Posterior cingulate gyrus (tissue), 11 donors: Measurements from ENCODE around the gene COL3A1.

ENCODE experiments used
- DNase-seq, 10 donors: peaks; one replicate each; pipeline versions ENCODE4 v3.0.0 to v3.0.0-alpha.2; 2020 to 2021; ENCODE audit warnings: mixed read lengths in 3 of 10
- intact Hi-C: fragments of 100-400 bp; cut with DNase I; formaldehyde crosslinking; loops from one replicate; pipeline ENCODE4 v1.15.1; 2023

Gene COL3A1

GRCh38 chr2:188973641-188974040 lies 532 bp upstream of the COL3A1 start:
- intact Hi-C loops, result loop anchor here (10.0 kb wide), 1 partner anchor 449 kb away; no protein-coding TSS in a partner anchor
- no peak for DNase-seq

GRCh38 chr2:188975497-188976102 lies 1.4 kb downstream of the COL3A1 start:
- intact Hi-C loops, result loop anchor here (10.0 kb wide), 1 partner anchor 451 kb away; no protein-coding TSS in a partner anchor
- DNase-seq, result no peak

DNA sequence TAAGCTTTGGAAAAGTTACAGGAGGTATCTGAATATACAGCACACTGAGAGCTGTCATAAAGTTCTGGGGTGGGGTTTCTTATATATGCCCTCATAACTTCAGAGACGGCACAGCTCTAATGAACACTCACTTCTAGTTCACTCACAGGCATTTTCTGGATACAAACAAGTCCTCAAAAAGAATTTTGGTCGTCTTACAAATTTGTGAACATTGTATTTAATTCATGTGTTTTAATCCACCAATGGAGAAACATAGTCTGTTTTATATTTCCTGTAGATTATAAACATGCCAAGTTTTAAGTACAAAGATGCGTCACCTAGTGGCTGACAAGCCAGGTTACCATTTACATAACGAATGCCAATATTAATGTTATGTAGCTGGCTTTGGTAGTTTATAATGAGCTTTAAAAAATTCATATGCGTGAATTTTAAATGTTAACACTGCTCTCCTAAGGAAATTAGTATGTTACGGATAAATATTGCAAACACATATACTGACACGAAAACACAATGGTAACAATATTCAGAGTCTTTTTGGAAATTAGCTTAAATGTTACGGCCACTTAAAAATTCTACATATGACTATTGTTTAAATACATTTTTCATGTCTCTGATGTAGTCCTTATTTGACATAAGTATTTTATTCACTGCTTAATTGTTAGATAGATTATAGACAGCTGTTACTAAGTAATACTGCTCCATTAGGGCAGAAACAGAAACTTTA lies 2.5 kb downstream of the COL3A1 start:
- no peak for DNase-seq
- intact Hi-C loops, result loop anchor here (10.0 kb wide), 1 partner anchor 452 kb away; no protein-coding TSS in a partner anchor

- intact Hi-C loops, result loop anchor here (10.0 kb wide), 1 partner anchor 453 kb away; no protein-coding TSS in a partner anchor
- no peak for DNase-seq
Observed at GRCh38 chr2:188977317-188977716, 3.1 kb downstream of the COL3A1 start.

DNA sequence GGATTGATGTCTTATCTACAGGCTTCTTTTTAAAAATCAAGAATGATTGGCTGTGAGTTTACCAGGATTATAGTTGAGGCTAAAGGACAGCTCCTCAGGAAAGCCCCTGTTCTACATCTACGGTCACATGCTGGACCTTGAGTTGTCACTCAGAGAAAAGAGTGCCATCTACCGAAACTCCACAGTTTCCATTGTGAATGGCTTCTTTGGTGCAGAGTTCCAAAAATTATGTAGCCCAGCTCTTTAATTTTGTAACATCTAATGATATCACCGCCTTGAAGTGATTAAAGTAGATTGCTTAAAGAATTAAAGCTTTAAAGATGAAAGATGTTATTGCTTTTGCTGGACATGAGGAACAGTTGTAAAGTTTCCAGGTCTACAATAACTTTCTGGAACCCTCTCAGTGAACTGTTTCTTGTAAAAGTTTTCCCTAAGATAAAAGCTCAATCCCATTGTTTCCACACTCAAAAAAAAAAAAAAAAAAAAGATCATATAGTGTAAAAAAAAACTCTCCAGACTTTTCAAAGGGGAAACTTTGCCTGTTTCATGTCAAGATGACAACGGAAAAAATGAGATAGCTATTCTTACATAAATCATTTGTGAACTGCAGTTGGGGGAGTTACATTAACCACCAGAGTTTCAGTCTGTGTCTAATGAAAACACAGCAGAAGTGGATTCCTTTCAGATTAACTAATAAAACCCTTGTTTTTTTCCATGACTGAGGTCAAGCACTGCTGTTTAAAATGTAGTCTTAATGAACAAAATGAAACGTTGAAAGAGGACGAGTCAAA lies 4.3 kb downstream of the COL3A1 start:
- no peak for DNase-seq
- intact Hi-C loops, result loop anchor here (10.0 kb wide), 1 partner anchor 454 kb away; no protein-coding TSS in a partner anchor

GRCh38 chr2:188979187-188980114 lies 5.3 kb downstream of the COL3A1 start:
- no peak for DNase-seq
- intact Hi-C loops, result loop anchor here (10.0 kb wide), 1 partner anchor 455 kb away; no protein-coding TSS in a partner anchor

- intact Hi-C loops, result no loop called here
- DNase-seq, result no peak
Observed at GRCh38 chr2:188983427-188984064, 9.4 kb downstream of the COL3A1 start.

- intact Hi-C loops, result no loop called here
- DNase-seq, result no peak
Observed at GRCh38 chr2:188984065-188984491, 9.9 kb downstream of the COL3A1 start.

- intact Hi-C loops, result no loop called here
- no peak for DNase-seq
Observed at GRCh38 chr2:188984680-188985079, 10.5 kb downstream of the COL3A1 start.

DNA sequence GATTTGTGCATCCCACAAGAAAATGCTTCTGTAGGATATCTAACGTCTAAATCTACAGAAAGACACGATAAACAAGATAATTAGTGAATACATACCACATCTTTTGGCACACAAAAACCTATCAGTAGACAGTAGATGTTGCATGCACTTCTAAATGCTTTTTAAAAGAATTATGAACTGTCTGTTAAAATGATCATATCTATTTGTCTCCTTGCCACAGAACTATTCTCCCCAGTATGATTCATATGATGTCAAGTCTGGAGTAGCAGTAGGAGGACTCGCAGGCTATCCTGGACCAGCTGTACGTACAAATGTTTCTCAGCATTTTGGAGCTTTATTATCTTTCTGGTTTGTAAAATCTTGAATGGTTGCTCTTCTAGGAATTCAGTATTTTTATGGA lies 12.7 kb downstream of the COL3A1 start:
- DNase-seq, result no peak
- intact Hi-C loops, result no loop called here

GRCh38 chr2:188993247-188993646 lies 19.1 kb downstream of the COL3A1 start:
- intact Hi-C loops, result no loop called here
- no peak for DNase-seq

- intact Hi-C loops, result no loop called here
- no peak for DNase-seq
Observed at GRCh38 chr2:188997263-188997662, 23.1 kb downstream of the COL3A1 start.

GRCh38 chr2:189000221-189000620 lies 26.0 kb downstream of the COL3A1 start:
- intact Hi-C loops, result no loop called here
- no peak for DNase-seq

DNA sequence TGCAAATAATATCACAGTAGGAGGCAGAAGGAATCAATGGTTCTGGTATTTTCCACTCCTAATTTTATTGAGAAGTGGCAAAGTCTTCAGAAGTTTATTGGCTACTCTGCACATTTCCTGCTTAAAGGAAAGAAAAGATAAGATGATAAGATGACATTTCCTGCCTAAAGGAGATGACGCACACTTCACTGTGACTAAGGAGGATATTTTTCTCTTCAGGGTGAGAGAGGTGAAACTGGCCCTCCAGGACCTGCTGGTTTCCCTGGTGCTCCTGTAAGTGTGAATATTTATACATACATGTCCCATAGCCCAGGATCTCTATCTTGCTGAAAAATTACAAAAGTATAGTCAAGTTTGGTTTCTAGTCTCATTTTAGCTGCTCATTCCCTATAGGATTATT lies 27.9 kb downstream of the COL3A1 start:
- no peak for DNase-seq
- intact Hi-C loops, result no loop called here

DNA sequence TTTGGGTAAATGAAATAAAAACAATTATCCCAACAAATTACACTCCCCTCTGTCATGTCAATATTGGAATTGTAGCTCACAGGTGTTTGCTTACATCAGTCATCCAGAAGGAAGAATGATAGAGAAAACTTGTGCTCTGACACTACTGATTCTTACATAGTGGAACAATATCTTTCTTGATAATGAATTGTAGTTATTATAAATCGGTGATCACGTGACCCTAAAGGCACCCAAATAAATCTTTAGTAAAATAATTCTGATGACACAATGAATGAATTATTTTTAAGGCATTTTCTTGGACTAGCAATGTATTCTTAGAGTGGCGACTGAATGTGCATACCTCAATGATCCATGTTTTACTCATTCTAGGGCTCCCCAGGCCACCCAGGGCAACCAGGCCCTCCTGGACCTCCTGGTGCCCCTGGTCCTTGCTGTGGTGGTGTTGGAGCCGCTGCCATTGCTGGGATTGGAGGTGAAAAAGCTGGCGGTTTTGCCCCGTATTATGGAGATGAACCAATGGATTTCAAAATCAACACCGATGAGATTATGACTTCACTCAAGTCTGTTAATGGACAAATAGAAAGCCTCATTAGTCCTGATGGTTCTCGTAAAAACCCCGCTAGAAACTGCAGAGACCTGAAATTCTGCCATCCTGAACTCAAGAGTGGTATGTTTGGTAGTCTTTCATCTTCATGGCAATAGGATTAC lies 34.5 kb downstream of the COL3A1 start:
- no peak for DNase-seq
- intact Hi-C loops, result no loop called here

GRCh38 chr2:189010536-189010935 lies 36.4 kb downstream of the COL3A1 start:
- no peak for DNase-seq
- intact Hi-C loops, result no loop called here

DNA sequence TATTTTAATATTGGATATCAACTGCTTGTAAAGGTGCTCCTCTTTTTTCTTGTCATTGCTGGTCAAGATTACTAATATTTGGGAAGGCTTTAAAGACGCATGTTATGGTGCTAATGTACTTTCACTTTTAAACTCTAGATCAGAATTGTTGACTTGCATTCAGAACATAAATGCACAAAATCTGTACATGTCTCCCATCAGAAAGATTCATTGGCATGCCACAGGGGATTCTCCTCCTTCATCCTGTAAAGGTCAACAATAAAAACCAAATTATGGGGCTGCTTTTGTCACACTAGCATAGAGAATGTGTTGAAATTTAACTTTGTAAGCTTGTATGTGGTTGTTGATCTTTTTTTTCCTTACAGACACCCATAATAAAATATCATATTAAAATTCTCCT lies 38.2 kb downstream of the COL3A1 start:
- DNase-seq, result no peak
- intact Hi-C loops, result no loop called here

DNA sequence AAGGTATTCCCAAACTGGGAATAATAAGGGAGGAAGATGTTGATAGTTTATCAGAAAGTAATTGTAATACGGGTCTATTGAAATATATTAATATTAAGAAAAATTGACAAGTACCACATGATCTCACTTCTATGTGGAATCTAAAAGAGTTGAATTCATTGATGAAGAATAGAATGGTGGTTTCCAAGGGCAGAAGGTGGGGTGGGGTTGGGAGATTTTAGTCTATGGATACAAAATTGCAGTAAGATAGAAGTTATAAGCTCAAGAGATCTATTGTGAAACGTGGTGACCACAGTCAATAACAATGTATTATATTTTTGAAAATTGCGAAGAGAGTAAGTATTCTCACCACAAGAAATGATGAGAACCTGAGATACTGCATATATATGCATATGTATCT lies 38.9 kb downstream of the COL3A1 start:
- intact Hi-C loops, result no loop called here
- DNase-seq, result no peak
